Measurements from ENCODE around the gene WNT9B.

WNT9B gene

DNA sequence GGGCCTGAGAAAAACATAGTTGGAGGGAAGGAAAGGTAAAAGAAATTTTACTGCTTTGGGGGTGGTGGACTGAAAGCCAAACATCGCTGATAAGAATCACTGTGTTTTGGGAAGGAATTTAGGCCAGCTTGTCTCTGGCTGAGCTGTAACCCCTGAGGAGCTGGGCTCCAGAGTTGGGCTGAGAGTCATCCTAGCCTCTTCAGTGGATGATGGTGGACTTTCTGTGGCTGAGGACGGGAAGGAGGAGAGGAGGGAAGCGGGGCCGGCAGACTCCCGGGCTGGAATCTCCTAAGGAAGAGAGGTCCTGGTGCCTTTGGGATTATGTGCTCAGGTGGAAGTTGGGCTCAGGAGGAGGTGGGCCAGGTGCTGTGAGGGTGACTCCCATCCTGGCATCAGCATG, 8.6 kb downstream of the WNT9B start:
- no peak for DNase-seq

DNA sequence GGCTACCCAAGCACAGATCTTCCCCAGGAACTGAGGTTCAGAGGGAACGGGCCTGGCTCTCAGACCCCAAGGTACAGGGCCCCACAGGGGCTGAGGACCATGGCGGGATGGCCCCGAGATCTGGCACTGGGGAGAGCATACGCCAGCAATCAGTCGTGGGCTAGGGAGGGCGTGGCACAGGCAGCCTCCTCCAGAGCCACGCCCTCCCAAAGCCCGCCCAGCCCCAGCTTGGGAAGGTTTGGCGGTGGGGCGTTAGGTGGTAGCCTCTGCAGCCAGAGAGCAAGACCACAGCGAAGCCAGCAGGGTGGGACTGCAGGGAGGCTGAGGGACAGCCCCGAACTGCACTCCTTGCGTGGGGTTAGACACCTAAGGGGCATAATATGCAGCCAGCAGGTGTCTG, 11.6 kb downstream of the WNT9B start:
- DNase-seq, result no peak

GRCh38 chr17:46863383-46864121, 12.2 kb downstream of the WNT9B start:
- no peak for DNase-seq

- no peak for DNase-seq
Measured at GRCh38 chr17:46865100-46865499, 13.7 kb downstream of the WNT9B start.

DNA sequence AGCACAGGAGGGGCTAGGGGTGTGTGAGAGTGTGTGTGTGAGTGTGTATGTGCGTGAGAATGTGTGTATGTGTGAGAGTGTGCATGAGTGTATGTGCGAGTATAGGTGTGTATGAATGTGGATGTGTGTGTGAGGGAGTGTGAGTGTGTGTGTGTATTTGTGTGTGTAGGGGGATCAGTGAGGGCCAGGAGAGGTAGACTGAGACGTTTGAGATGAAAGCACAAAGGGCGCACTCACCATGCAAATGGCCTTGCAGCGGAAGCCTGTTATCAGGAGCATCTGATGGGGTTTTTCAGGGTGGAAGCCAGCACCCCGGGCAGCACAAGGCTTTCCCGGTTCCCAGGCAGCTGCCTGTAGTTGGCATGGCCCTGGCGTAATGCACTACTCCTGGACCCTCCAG, 14.9 kb downstream of the WNT9B start:
- DNase-seq, result no peak

GRCh38 chr17:46866747-46867146, 15.4 kb downstream of the WNT9B start:
- DNase-seq, result no peak

DNA sequence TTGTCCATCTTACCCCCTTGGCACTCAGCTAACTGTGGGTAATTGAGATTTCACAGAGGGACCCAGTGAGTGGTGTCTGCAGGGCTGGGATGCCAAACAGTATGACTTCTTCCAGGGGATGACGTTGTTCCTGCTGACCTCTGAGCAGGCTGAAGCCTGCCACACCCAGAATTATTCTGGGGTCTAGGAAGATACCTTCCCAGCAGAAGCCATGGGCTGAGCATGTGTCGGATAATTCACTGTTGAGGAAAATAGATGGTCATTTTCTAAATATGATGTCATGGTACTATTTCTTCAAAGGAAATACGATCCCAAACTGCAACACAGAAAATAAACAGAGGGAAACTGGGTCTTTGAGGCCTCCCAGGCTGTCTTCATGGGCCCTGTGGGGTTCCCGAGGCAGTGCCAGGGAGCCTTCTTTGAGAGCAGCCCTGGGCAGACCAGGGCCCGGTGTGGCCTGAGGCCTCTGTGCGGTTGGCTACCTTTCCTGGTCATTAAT, 17.4 kb downstream of the WNT9B start:
- DNase-seq, result no peak

- DNase-seq, result no peak
Measured at GRCh38 chr17:46869296-46869695, 17.9 kb downstream of the WNT9B start.

GRCh38 chr17:46869975-46870803, 18.8 kb downstream of the WNT9B start:
- DNase-seq, result no peak

- no peak for DNase-seq
Measured at GRCh38 chr17:46872421-46872820, 21.0 kb downstream of the WNT9B start.

DNA sequence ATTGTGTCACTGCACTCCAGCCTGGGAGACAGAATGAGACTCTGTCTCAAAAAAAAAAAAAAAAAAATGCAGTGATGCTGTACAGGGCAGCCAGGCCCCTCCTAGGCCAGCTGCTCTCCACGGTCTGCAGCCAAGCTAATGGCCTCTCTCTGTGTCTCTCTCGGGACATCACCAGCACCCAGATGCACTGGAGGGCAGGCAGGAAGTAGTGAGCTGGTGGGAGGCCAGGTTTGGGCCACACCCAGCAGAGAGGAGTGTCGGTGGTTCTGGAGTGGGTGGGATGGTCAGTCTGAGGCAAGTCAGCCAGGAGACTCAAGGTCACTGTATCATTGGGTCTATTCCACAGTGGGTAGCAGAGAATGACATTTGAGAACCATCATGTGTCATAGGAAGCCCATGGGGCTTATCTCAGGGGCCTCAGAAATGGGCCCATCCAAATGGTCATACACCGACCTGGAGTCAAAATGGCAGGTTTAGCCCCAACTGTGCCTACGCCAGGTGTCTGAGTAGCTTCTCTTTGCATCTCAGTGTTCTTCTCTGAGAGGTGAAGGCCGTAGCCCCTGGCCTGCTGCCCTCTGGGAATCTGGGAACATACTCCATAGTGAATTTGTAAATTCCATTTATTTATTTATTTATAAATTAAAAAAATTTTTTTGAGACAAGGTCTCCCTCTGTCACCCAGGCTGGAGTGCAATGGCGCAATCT, 22.7 kb downstream of the WNT9B start:
- DNase-seq, result no peak

- DNase-seq, result no peak
Measured at GRCh38 chr17:46874906-46875305, 23.5 kb downstream of the WNT9B start.

GRCh38 chr17:46875849-46876352, 24.5 kb downstream of the WNT9B start:
- no peak for DNase-seq

DNA sequence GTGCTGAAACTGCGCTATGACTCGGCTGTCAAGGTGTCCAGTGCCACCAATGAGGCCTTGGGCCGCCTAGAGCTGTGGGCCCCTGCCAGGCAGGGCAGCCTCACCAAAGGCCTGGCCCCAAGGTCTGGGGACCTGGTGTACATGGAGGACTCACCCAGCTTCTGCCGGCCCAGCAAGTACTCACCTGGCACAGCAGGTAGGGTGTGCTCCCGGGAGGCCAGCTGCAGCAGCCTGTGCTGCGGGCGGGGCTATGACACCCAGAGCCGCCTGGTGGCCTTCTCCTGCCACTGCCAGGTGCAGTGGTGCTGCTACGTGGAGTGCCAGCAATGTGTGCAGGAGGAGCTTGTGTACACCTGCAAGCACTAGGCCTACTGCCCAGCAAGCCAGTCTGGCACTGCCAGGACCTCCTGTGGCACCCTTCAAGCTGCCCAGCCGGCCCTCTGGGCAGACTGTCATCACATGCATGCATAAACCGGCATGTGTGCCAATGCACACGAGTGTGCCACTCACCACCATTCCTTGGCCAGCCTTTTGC, 25.0 kb downstream of the WNT9B start:
- no peak for DNase-seq

GRCh38 chr17:46876926-46877325, 25.5 kb downstream of the WNT9B start:
- DNase-seq, result no peak

DNA sequence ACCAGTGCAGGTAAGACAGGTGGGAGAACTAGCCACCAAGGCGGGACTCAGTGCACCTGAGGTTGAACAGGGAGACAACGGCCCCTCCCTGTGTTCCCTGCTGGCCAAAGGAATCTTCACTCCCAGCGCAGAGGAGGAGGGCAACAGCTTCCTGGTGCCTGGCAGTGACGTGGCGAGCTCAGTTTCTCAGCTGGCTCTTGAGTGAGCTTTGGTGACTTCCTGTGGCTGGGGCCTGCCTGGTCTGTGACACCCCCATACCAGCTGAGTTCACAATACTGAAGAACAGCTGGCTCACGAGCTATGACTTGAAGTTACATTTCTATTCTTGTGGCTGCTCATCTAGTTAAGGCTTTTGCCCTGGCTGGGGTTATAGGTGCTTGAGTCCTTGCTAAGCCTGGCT, 26.1 kb downstream of the WNT9B start:
- DNase-seq, result no peak

GRCh38 chr17:46878055-46878454, 26.7 kb downstream of the WNT9B start:
- no peak for DNase-seq

- DNase-seq, result no peak
Measured at GRCh38 chr17:46879101-46879500, 27.7 kb downstream of the WNT9B start.

GRCh38 chr17:46881015-46881414, 29.6 kb downstream of the WNT9B start:
- DNase-seq, result no peak

DNA sequence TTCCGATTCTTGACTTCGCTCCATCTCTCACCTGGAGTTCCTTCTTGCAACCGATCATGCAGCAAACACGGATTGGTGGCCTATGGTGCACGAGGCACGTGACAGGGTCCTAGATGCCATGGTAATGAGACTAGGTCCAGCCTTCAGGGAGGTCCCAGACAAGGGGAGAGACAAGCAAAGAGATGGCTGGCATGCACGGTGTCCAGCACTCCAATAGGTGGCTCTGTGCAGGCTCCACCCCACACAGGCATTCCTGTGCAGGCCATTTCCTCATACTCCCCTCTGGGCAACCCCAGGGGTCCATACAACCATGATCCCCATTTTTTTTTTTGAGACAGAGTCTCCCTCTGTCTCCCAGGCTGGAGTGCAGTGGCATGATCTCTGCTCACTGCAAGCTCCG, 31.3 kb downstream of the WNT9B start:
- no peak for DNase-seq

GRCh38 chr17:46883871-46884520, 32.6 kb downstream of the WNT9B start:
- no peak for DNase-seq

DNA sequence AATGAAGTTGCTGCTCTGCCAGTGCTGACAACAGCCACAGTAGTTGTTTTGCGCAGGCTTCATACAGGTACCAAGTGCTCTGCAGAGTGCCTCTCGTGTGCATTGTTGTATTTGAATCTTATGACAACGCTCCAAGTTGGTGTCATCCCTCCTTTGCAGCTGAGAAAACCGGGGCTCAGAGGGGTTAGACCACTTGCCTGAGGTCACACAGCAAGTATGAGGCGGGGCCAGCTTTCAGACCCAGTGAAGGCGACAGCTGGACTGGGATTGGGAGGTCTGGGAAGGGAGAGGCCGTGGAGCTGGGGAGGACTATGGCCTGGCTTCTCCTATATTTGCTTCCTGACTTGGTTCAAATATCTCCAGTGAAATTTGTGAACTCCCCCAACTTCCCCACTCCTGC, 33.2 kb downstream of the WNT9B start:
- no peak for DNase-seq

All from activated CD4-positive, CD25-positive, alpha-beta regulatory T cell treated with anti-CD3 and anti-CD28 coated beads, Interleukin-2, amount 50 U/mL, for 72 hours (primary cell).